ENCODE results near the gene TBC1D20.

- TF ChIP-seq CTCF (IDR thresholded peaks at IDR 0.05) (no peak), POLR2AphosphoS5 (IDR thresholded peaks at IDR 0.05) (no peak)
These were observed 27.5 kb downstream of the TBC1D20 start for GRCh38 chr20:434661-435419.
